Osteoblast (primary cell): ENCODE results near the gene CNTNAP5. TPM values are rescaled to one million over a fixed set of nuclear protein-coding genes. Genes with fewer than 3 reads are reported as not detected.

ENCODE experiments used
- DNase-seq: peaks from one replicate; pipeline ENCODE4 v3.0.0; 2011; ENCODE audit warnings: low spot score, mixed read lengths; ENCODE audit not compliant: insufficient read length; ENCODE audit errors: missing footprints
- H2AFZ ChIP-seq: 2 replicates; pipeline ENCODE4 v1.6.0; 2011; ENCODE audit warnings: mild to moderate bottlenecking, low read length
- H3K27ac ChIP-seq: 2 replicates; pipeline ENCODE4 v1.5.1; 2011; ENCODE audit warnings: mild to moderate bottlenecking, low read depth, low read length, moderate library complexity
- H3K27me3 ChIP-seq: 2 replicates; pipeline ENCODE4 v1.6.0; 2012; ENCODE audit warnings: mild to moderate bottlenecking, control low read depth, inconsistent platforms, low read length, moderate library complexity; ENCODE audit not compliant: insufficient read depth
- H3K36me3 ChIP-seq: 2 replicates; pipeline ENCODE4 v1.5.1; 2011; ENCODE audit warnings: mild to moderate bottlenecking, low read length, control low read depth, moderate library complexity; ENCODE audit not compliant: insufficient read depth
- H3K4me1 ChIP-seq: 2 replicates; pipeline ENCODE4 v1.5.1; 2011; ENCODE audit warnings: mild to moderate bottlenecking, low read length, control low read depth, moderate library complexity; ENCODE audit not compliant: insufficient read depth
- H3K4me2 ChIP-seq: 2 replicates; pipeline ENCODE4 v1.6.0; 2011; ENCODE audit warnings: mild to moderate bottlenecking, low read length; ENCODE audit not compliant: insufficient read depth
- H3K4me3 ChIP-seq: fragments of 200-600 bp; sonication (generic); 3 replicates; pipeline ENCODE4 v1.5.1; 2012; ENCODE audit warnings: mild to moderate bottlenecking, low read length, inconsistent platforms; ENCODE audit not compliant: insufficient read depth
- H3K79me2 ChIP-seq: 2 replicates; pipeline ENCODE4 v1.6.0; 2012; ENCODE audit warnings: mild to moderate bottlenecking, low read length, control low read depth, inconsistent platforms; ENCODE audit not compliant: insufficient read depth
- H3K9me3 ChIP-seq: 2 replicates; pipeline ENCODE4 v1.5.1; 2011; ENCODE audit warnings: low read depth, low read length, control low read depth
- H4K20me1 ChIP-seq: 2 replicates; pipeline ENCODE4 v1.6.0; 2012; ENCODE audit warnings: mild to moderate bottlenecking, low read length, control low read depth; ENCODE audit not compliant: insufficient read depth
- CTCF ChIP-seq: IDR thresholded peaks from 2 replicates; pipeline ENCODE4 v1.5.1; 2011; ENCODE audit warnings: mild to moderate bottlenecking, low read depth, low read length, moderate library complexity; ENCODE audit errors: extremely low read depth
- total RNA-seq: library from RNA; depleted of rRNA; stranded (reverse); fragments of >200 nt; gene quantifications from 2 replicates; pipeline ENCODE4 v1.2.3, GENCODE V29; 2012

Gene CNTNAP5
- total RNA-seq, 1 donor, result not detected

GRCh38 chr2:124524155-124524915 is 499.2 kb downstream of the CNTNAP5 start:
- no peaks in the 10 kb centered on the region for H3K27me3 ChIP-seq
- no peak overlapping the region for H3K4me2 ChIP-seq
- no peak for DNase-seq

GRCh38 chr2:124526221-124526620 is 501.1 kb downstream of the CNTNAP5 start:
- no peak overlapping the region for H2AFZ ChIP-seq
- H3K9me3 ChIP-seq, result peaks cover 3% of the 10 kb centered on the region
- H3K4me2 ChIP-seq, result no peak overlapping the region
- H3K4me3 ChIP-seq, result no peak overlapping the region
- no peaks in the 10 kb centered on the region for H3K4me1 ChIP-seq
- no peak overlapping the region for H3K27ac ChIP-seq
- H3K36me3 ChIP-seq, result no peaks in the 10 kb centered on the region
- H3K27me3 ChIP-seq, result no peaks in the 10 kb centered on the region
- TF ChIP-seq CTCF, result no peak
- no peaks in the 10 kb centered on the region for H4K20me1 ChIP-seq
- no peak for DNase-seq
- H3K79me2 ChIP-seq, result no peaks in the 10 kb centered on the region

More at GRCh38 chr2:124524155-124524915, 499.2 kb downstream of the CNTNAP5 start:
- Histone ChIP-seq H3K4me3 (no peak overlapping the region), H4K20me1 (no peaks in the 10 kb centered on the region), H3K9me3 (peaks cover 3% of the 10 kb centered on the region), H3K36me3 (no peaks in the 10 kb centered on the region), H2AFZ (no peak overlapping the region), H3K79me2 (no peaks in the 10 kb centered on the region), H3K27ac (no peak overlapping the region), H3K4me1 (no peaks in the 10 kb centered on the region)
- no peak for TF ChIP-seq CTCF

GRCh38 chr2:124530203-124530602 is 505.1 kb downstream of the CNTNAP5 start:
- DNase-seq, result no peak
- Histone ChIP-seq H3K9me3 (peaks cover 3% of the 10 kb centered on the region), H3K27me3 (no peaks in the 10 kb centered on the region), H2AFZ (no peak overlapping the region), H3K36me3 (no peaks in the 10 kb centered on the region), H3K4me3 (no peak overlapping the region), H3K4me2 (no peak overlapping the region), H3K79me2 (no peaks in the 10 kb centered on the region), H3K27ac (no peak overlapping the region), H4K20me1 (no peaks in the 10 kb centered on the region), H3K4me1 (no peaks in the 10 kb centered on the region)
- TF ChIP-seq CTCF, result no peak

- Histone ChIP-seq H3K4me3 (no peak overlapping the region), H2AFZ (no peak overlapping the region), H4K20me1 (no peaks in the 10 kb centered on the region), H3K9me3 (peaks cover 3% of the 10 kb centered on the region), H3K79me2 (no peaks in the 10 kb centered on the region), H3K36me3 (no peaks in the 10 kb centered on the region), H3K4me1 (no peaks in the 10 kb centered on the region), H3K4me2 (no peak overlapping the region), H3K27ac (no peak overlapping the region), H3K27me3 (no peaks in the 10 kb centered on the region)
- TF ChIP-seq CTCF, result no peak
- DNase-seq, result no peak
Measured at GRCh38 chr2:124533226-124533954, 508.3 kb downstream of the CNTNAP5 start.
